H9 (cell line): Measurements from ENCODE around the gene LTA4H. TPM values are rescaled to one million over a fixed set of nuclear protein-coding genes. Genes with fewer than 3 reads are reported as not detected.

ENCODE experiments used
- DNase-seq: peaks from one replicate; pipeline ENCODE4 v3.0.0-alpha.2; 2017
- H2AFZ ChIP-seq: one replicate; pipeline ENCODE4 v1.6.1; 2013; ENCODE audit warnings: mild to moderate bottlenecking, low read length, control low read depth, moderate library complexity
- H2AK5ac ChIP-seq: 2 replicates; pipeline ENCODE4 v1.6.1; 2013; ENCODE audit warnings: low read length, control low read depth, mixed read lengths; ENCODE audit not compliant: insufficient read length
- H2BK120ac ChIP-seq: one replicate; pipeline ENCODE4 v1.6.1; 2013; ENCODE audit warnings: low read depth, mild to moderate bottlenecking, low read length, control low read depth, inconsistent platforms; ENCODE audit not compliant: poor library complexity, severe bottlenecking
- H2BK12ac ChIP-seq: 2 replicates; pipeline ENCODE4 v1.6.1; 2013; ENCODE audit warnings: low read length, control low read depth, mixed read lengths, low read depth; ENCODE audit not compliant: insufficient read length
- H2BK15ac ChIP-seq: 2 replicates; pipeline ENCODE4 v1.6.1; 2013; ENCODE audit warnings: low read depth, low read length, control low read depth
- H2BK20ac ChIP-seq: one replicate; pipeline ENCODE4 v1.6.1; 2013; ENCODE audit warnings: low read depth, mild to moderate bottlenecking, low read length, control low read depth, inconsistent platforms; ENCODE audit not compliant: poor library complexity, severe bottlenecking
- H2BK5ac ChIP-seq: 2 replicates; pipeline ENCODE4 v1.6.1; 2013; ENCODE audit warnings: low read length, control low read depth, mixed read lengths; ENCODE audit not compliant: insufficient read length
- H3K14ac ChIP-seq: 2 replicates; pipeline ENCODE4 v1.6.1; 2013; ENCODE audit warnings: low read length, control low read depth; ENCODE audit not compliant: insufficient read depth
- H3K18ac ChIP-seq: 2 replicates; pipeline ENCODE4 v1.6.1; 2013; ENCODE audit warnings: low read depth, mild to moderate bottlenecking, mixed read lengths, low read length, control low read depth; ENCODE audit not compliant: insufficient read length
- H3K23ac ChIP-seq: 2 replicates; pipeline ENCODE4 v1.6.1; 2013; ENCODE audit warnings: low read length, control low read depth, mixed read lengths, low read depth; ENCODE audit not compliant: insufficient read length
- H3K23me2 ChIP-seq: 2 replicates; pipeline ENCODE4 v1.6.1; 2013; ENCODE audit warnings: low read depth, mild to moderate bottlenecking, mixed read lengths, low read length, control low read depth; ENCODE audit not compliant: insufficient read length, poor library complexity, severe bottlenecking
- H3K27ac ChIP-seq: 2 replicates; pipeline ENCODE4 v1.5.1; 2013; ENCODE audit warnings: low read length, control low read depth, mixed read lengths, low read depth; ENCODE audit not compliant: insufficient read length
- H3K27me3 ChIP-seq: 2 replicates; pipeline ENCODE4 v1.6.1; 2013; ENCODE audit warnings: low read length, control low read depth, inconsistent platforms; ENCODE audit not compliant: insufficient read depth
- H3K4ac ChIP-seq: 2 replicates; pipeline ENCODE4 v1.6.1; 2013; ENCODE audit warnings: low read depth, mild to moderate bottlenecking, control low read depth, inconsistent platforms, low read length, moderate library complexity
- H3K4me1 ChIP-seq: 2 replicates; pipeline ENCODE4 v1.6.1; 2013; ENCODE audit warnings: low read length, control low read depth, inconsistent platforms; ENCODE audit not compliant: insufficient read depth
- H3K4me2 ChIP-seq: 2 replicates; pipeline ENCODE4 v1.6.1; 2013; ENCODE audit warnings: low read length, control low read depth, mixed read lengths; ENCODE audit not compliant: insufficient read length, insufficient read depth
- H3K56ac ChIP-seq: 2 replicates; pipeline ENCODE4 v1.6.1; 2013; ENCODE audit warnings: low read depth, mild to moderate bottlenecking, mixed read lengths, low read length, control low read depth; ENCODE audit not compliant: insufficient read length
- H3K79me1 ChIP-seq: 2 replicates; pipeline ENCODE4 v1.6.1; 2013; ENCODE audit warnings: low read depth, mild to moderate bottlenecking, moderate library complexity, low read length, control low read depth, inconsistent platforms; ENCODE audit not compliant: insufficient read depth, poor library complexity, severe bottlenecking
- H3K79me2 ChIP-seq: 2 replicates; pipeline ENCODE4 v1.6.1; 2013; ENCODE audit warnings: low read length, control low read depth, inconsistent platforms; ENCODE audit not compliant: insufficient read depth
- H3K9ac ChIP-seq: 2 replicates; pipeline ENCODE4 v1.6.1; 2013; ENCODE audit warnings: low read length, control low read depth, mixed read lengths; ENCODE audit not compliant: insufficient read length; ENCODE audit errors: extremely low read depth
- H3K9me3 ChIP-seq: one replicate; pipeline ENCODE4 v1.6.1; 2013; ENCODE audit warnings: low read depth, low read length, inconsistent platforms; ENCODE audit not compliant: control insufficient read depth
- H3T11ph ChIP-seq: one replicate; pipeline ENCODE4 v1.6.1; 2013; ENCODE audit warnings: mild to moderate bottlenecking, low read length, control low read depth, inconsistent platforms
- H4K20me1 ChIP-seq: one replicate; pipeline ENCODE4 v1.6.1; 2013; ENCODE audit not compliant: control insufficient read depth, insufficient read length, insufficient read depth
- H4K5ac ChIP-seq: 2 replicates; pipeline ENCODE4 v1.6.1; 2013; ENCODE audit warnings: low read depth, mild to moderate bottlenecking, mixed read lengths, low read length, control low read depth; ENCODE audit not compliant: insufficient read length
- H4K8ac ChIP-seq: replicated peaks from 2 replicates; pipeline ENCODE4 v1.6.1; 2013; ENCODE audit warnings: low read length, control low read depth, mixed read lengths, low read depth; ENCODE audit not compliant: insufficient read length
- H4K91ac ChIP-seq: 2 replicates; pipeline ENCODE4 v1.6.1; 2013; ENCODE audit warnings: low read depth, mild to moderate bottlenecking, moderate library complexity, mixed read lengths, low read length, control low read depth; ENCODE audit not compliant: insufficient read length
- H3K27ac Mint-ChIP-seq, 3 experiments: 2 replicates in 2 of 3; 3 replicates in 1 of 3; pipeline ENCODE4 v1.8.0; 2020 to 2021; ENCODE audit warnings: mixed read lengths in 3 of 3, mild to moderate bottlenecking in 1 of 3, moderate library complexity in 1 of 3
- H3K27me3 Mint-ChIP-seq: 2 replicates; pipeline ENCODE4 v1.8.0; 2021; ENCODE audit warnings: low read depth, mild to moderate bottlenecking, moderate library complexity, mixed read lengths
- H3K36me3 Mint-ChIP-seq, 3 experiments: 2 replicates in 2 of 3; 3 replicates in 1 of 3; pipeline ENCODE4 v1.8.0; 2020 to 2021; ENCODE audit warnings: low read depth in 3 of 3, mixed read lengths in 3 of 3; ENCODE audit not compliant: insufficient read depth in 1 of 3
- H3K4me1 Mint-ChIP-seq, 2 experiments: 2 replicates each; pipeline ENCODE4 v1.8.0; 2020; ENCODE audit warnings: mixed read lengths in 2 of 2
- H3K4me3 Mint-ChIP-seq, 2 experiments: 2 replicates in 1 of 2; 3 replicates in 1 of 2; pipeline ENCODE4 v1.8.0; 2020 to 2021; ENCODE audit warnings: mild to moderate bottlenecking in 2 of 2, mixed read lengths in 2 of 2, moderate library complexity in 1 of 2
- H3K9me3 Mint-ChIP-seq, 2 experiments: 2 replicates in 1 of 2; 3 replicates in 1 of 2; pipeline ENCODE4 v1.8.0; 2020; ENCODE audit warnings: mild to moderate bottlenecking in 2 of 2, mixed read lengths in 2 of 2, moderate library complexity in 1 of 2
- WGBS: extraction: QIAGEN DNeasy Blood & Tissue Kit; methylation state at CpG from one replicate; pipeline ENCODE4 v1.1.7; 2013; ENCODE audit warnings: missing lambda C conversion rate, low lambda C conversion rate, mixed read lengths; ENCODE audit not compliant: insufficient read length; ENCODE audit errors: extremely low coverage; 5-methylcytosine and 5-hydroxymethylcytosine counted together
- total RNA-seq: library from RNA; stranded (reverse); gene quantifications from 2 replicates; pipeline ENCODE4 v1.2.1, GENCODE V29; 2021
- TF ChIP-seq, protein P1 (sequence below): fragments of 200-600 bp; sonication (generic); conservative IDR thresholded peaks from 3 replicates; pipeline ENCODE4 v1.8.0; 2021; ENCODE audit warnings: antibody characterized with exemption, mild to moderate bottlenecking

The LTA4H gene
- total RNA-seq, 1 experiment from 2014 or later: 144 TPM

- Mint-ChIP-seq H3K27ac (no peak overlapping the region), H3K9me3 (peaks cover 18 to 20% of the 10 kb centered on the region in 2 experiments), H3K4me3 (no peak overlapping the region), H3K4me1 (peaks cover 7 to 14% of the 10 kb centered on the region in 2 experiments; a peak in 3 of 4 replicates), H3K36me3 (peaks cover 13 to 16% (median 13%) of the 10 kb centered on the region in 3 experiments), H3K27me3 (peaks cover 3% of the 10 kb centered on the region; the same call in 1 of the 2 replicates)
- Histone ChIP-seq H2BK15ac (no peak overlapping the region), H3K14ac (no peak overlapping the region), H3K18ac (no peak overlapping the region), H3K79me2 (no peaks in the 10 kb centered on the region), H3K56ac (no peak overlapping the region), H4K8ac (no peak overlapping the region), H2BK12ac (no peak overlapping the region), H3K23me2 (no peaks in the 10 kb centered on the region), H3K23ac (no peak overlapping the region), H3K27ac (no peak overlapping the region), H3K4me2 (no peak overlapping the region), H2AK5ac (no peak overlapping the region), H3K79me1 (no peaks in the 10 kb centered on the region), H4K20me1 (no peaks in the 10 kb centered on the region), H3T11ph (no peak overlapping the region), H2BK20ac (no peak overlapping the region), H3K9me3 (no peaks in the 10 kb centered on the region), H3K9ac (no peak overlapping the region), H2BK120ac (no peak overlapping the region), H2AFZ (no peak overlapping the region), H3K4me1 (no peaks in the 10 kb centered on the region), H3K4ac (no peak overlapping the region), H3K27me3 (no peaks in the 10 kb centered on the region), H4K91ac (no peak overlapping the region), H4K5ac (no peak overlapping the region), H2BK5ac (no peak overlapping the region)
- TF ChIP-seq, protein P1, sequence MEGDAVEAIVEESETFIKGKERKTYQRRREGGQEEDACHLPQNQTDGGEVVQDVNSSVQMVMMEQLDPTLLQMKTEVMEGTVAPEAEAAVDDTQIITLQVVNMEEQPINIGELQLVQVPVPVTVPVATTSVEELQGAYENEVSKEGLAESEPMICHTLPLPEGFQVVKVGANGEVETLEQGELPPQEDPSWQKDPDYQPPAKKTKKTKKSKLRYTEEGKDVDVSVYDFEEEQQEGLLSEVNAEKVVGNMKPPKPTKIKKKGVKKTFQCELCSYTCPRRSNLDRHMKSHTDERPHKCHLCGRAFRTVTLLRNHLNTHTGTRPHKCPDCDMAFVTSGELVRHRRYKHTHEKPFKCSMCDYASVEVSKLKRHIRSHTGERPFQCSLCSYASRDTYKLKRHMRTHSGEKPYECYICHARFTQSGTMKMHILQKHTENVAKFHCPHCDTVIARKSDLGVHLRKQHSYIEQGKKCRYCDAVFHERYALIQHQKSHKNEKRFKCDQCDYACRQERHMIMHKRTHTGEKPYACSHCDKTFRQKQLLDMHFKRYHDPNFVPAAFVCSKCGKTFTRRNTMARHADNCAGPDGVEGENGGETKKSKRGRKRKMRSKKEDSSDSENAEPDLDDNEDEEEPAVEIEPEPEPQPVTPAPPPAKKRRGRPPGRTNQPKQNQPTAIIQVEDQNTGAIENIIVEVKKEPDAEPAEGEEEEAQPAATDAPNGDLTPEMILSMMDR: no peak
- DNase-seq: no peak
- WGBS: no CpG with 5 or more reads among the region's 9 CpGs
Measured at GRCh38 chr12:96083020-96083719, 47.8 kb upstream of the LTA4H start.
